Progenitor cell of endocrine pancreas (in vitro differentiated cells): Measurements from ENCODE around the gene C20orf204. TPM values are rescaled to one million over a fixed set of nuclear protein-coding genes. Genes with fewer than 3 reads are reported as not detected.
"Not testable (repeated sequence)": the region's sequence is repeated elsewhere in the genome, so short reads cannot be mapped to it uniquely, and the experiment has no call there.

Source experiments
- DNase-seq: peaks from one replicate; pipeline ENCODE4 v3.0.0; 2021; ENCODE audit warnings: low spot score; ENCODE audit not compliant: unreplicated experiment
- H3K27ac Mint-ChIP-seq: 2 replicates; pipeline ENCODE4 v1.8.0; 2021; ENCODE audit warnings: mild to moderate bottlenecking, moderate library complexity, mixed read lengths
- H3K27me3 Mint-ChIP-seq: 2 replicates; pipeline ENCODE4 v1.8.0; 2021; ENCODE audit warnings: mixed read lengths
- H3K36me3 Mint-ChIP-seq: 2 replicates; pipeline ENCODE4 v1.8.0; 2022; ENCODE audit warnings: mixed read lengths; ENCODE audit not compliant: insufficient read depth
- H3K4me1 Mint-ChIP-seq: 2 replicates; pipeline ENCODE4 v1.8.0; 2021; ENCODE audit warnings: low read depth, mixed read lengths
- H3K4me3 Mint-ChIP-seq: 2 replicates; pipeline ENCODE4 v1.8.0; 2021; ENCODE audit warnings: low read depth, mild to moderate bottlenecking, moderate library complexity, mixed read lengths
- H3K9me3 Mint-ChIP-seq: 2 replicates; pipeline ENCODE4 v1.8.0; 2021; ENCODE audit warnings: low read depth, mixed read lengths
- CTCF ChIP-seq: fragments of 200-600 bp; sonication (generic); IDR thresholded peaks from one replicate; pipeline ENCODE4 v1.5.0; 2021; ENCODE audit warnings: antibody characterized with exemption, mild to moderate bottlenecking; ENCODE audit not compliant: unreplicated experiment
- microRNA-seq: library from miRNA; unstranded; fragments of <30 nt; microRNA quantifications from one replicate; pipeline ENCODE4 v1.1.0, GENCODE V29; 2020; ENCODE audit warnings: borderline number of aligned reads; ENCODE audit not compliant: unreplicated experiment
- total RNA-seq: library from RNA; stranded (reverse); gene quantifications from 2 replicates; pipeline ENCODE4 v1.2.1, GENCODE V29; 2021

Gene C20orf204
- total RNA-seq, 1 donor from 2014 or later, result 3.3 TPM

- no peak overlapping the region for H3K27ac Mint-ChIP-seq
- peak overlapping the region; percentile 74 for H3K4me3 Mint-ChIP-seq
- H3K36me3 Mint-ChIP-seq, result no peaks in the 10 kb centered on the region
- H3K9me3 Mint-ChIP-seq, result no peaks in the 10 kb centered on the region
- H3K27me3 Mint-ChIP-seq, result peaks cover 68% of the 10 kb centered on the region
- no peak for TF ChIP-seq CTCF
- no peak for DNase-seq
- peaks cover 6% of the 10 kb centered on the region for H3K4me1 Mint-ChIP-seq
These were observed 48.7 kb downstream of the C20orf204 start for GRCh38 chr20:64084685-64085152.

DNA sequence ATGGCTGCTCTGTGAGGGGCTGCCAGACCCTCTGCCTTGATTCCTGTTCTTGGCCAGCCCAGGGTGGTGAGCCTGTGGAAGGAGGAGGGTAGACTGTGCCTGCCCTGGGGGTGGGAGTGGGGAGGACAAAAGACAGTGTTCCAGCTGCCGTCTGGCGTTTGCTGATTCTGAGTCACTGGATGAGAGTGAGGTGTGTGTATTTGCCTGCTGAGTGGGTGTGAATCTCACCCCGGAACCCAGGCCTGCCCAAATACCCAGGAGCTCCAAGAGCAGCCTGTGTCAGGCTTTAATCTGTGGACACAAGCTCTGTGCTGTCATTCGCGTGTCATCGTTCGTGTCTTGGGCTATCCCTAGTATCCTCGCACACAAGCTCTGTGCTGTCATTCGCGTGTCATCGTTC lies 50.8 kb downstream of the C20orf204 start:
- H3K9me3 Mint-ChIP-seq, result no peaks in the 10 kb centered on the region
- H3K36me3 Mint-ChIP-seq, result no peaks in the 10 kb centered on the region
- H3K4me1 Mint-ChIP-seq, result peaks cover 2% of the 10 kb centered on the region
- no peak for DNase-seq
- peaks cover 65% of the 10 kb centered on the region for H3K27me3 Mint-ChIP-seq
- H3K27ac Mint-ChIP-seq, result no peak overlapping the region
- no peak overlapping the region for H3K4me3 Mint-ChIP-seq
- no peak for TF ChIP-seq CTCF

DNA sequence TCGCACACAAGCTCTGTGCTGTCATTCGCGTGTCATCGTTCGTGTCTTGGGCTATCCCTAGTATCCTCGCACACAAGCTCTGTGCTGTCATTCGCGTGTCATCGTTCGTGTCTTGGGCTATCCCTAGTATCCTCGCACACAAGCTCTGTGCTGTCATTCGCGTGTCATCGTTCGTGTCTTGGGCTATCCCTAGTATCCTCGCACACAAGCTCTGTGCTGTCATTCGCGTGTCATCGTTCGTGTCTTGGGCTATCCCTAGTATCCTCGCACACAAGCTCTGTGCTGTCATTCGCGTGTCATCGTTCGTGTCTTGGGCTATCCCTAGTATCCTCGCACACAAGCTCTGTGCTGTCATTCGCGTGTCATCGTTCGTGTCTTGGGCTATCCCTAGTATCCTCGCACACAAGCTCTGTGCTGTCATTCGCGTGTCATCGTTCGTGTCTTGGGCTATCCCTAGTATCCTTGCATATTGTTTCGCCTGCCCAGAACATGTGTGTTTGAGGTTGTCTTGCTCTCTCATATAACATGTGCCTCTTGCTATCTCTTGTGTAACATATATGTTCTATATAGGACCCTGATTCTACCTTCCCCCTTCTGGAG lies 51.3 kb downstream of the C20orf204 start:
- not testable (repeated sequence) for DNase-seq, H3K4me3 Mint-ChIP-seq, H3K27ac Mint-ChIP-seq, H3K4me1 Mint-ChIP-seq, H3K9me3 Mint-ChIP-seq, H3K36me3 Mint-ChIP-seq
- H3K27me3 Mint-ChIP-seq, result peaks cover 63% of the 10 kb centered on the region

DNA sequence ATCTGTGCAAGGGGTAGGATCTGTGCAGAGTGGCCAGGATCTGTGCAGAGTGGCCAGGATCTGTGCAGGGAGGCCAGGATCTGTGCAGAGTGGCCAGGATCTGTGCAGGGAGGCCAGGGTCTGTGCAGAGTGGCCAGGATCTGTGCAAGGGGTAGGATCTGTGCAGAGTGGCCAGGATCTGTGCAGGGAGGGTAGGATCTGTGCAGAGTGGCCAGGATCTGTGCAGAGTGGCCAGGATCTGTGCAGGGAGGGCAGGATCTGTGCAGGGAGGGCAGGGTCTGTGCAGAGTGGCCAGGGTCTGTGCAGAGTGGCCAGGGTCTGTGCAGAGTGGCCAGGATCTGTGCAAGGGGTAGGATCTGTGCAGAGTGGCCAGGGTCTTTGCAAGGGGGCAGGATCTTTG lies 52.6 kb downstream of the C20orf204 start:
- H3K4me3 Mint-ChIP-seq, DNase-seq, H3K9me3 Mint-ChIP-seq, H3K4me1 Mint-ChIP-seq, H3K36me3 Mint-ChIP-seq, H3K27ac Mint-ChIP-seq: not testable (repeated sequence)
- H3K27me3 Mint-ChIP-seq, result peaks cover 58% of the 10 kb centered on the region

Small RNA genes lying within 50 kb of the gene (microRNA-seq; reads per million reads assigned to microRNA genes)
- not detected for gene MIR6813

Other genes with a start within 250 kb of the C20orf204 start
- gene ZBTB46, start 204.9 kb upstream of the C20orf204 start, total RNA-seq, result 31.2 and 32.2 TPM in 2 replicates
- gene ABHD16B, start 174.7 kb upstream of the C20orf204 start, total RNA-seq, result not detected in 2 replicates
- 85.0 and 88.1 TPM in 2 replicates for gene TPD52L2, start 170.9 kb upstream of the C20orf204 start, total RNA-seq
- 41.8 and 42.3 TPM in 2 replicates for gene DNAJC5, start 141.1 kb upstream of the C20orf204 start, total RNA-seq
- 78.9 and 79.2 TPM in 2 replicates for gene UCKL1, start 79.8 kb upstream of the C20orf204 start, total RNA-seq
- 49.4 and 50.5 TPM in 2 replicates for gene ZNF512B, start 66.3 kb upstream of the C20orf204 start, total RNA-seq
- 12.8 and 14.0 TPM in 2 replicates for gene SAMD10, start 56.5 kb upstream of the C20orf204 start, total RNA-seq
- 74.7 and 76.4 TPM in 2 replicates for gene PRPF6, start 55.0 kb upstream of the C20orf204 start, total RNA-seq
- not detected in 2 replicates for gene SOX18, start 13.5 kb downstream of the C20orf204 start, total RNA-seq
- 86.7 and 92.7 TPM in 2 replicates for gene TCEA2, start 27.0 kb downstream of the C20orf204 start, total RNA-seq
- gene RGS19, start 43.3 kb downstream of the C20orf204 start, total RNA-seq, result 6.5 and 7.6 TPM in 2 replicates
- gene OPRL1, start 43.9 kb downstream of the C20orf204 start, total RNA-seq, result 1.5 TPM in 2 replicates
- not detected in 2 replicates for gene LKAAEAR1, start 48.2 kb downstream of the C20orf204 start, total RNA-seq
- gene NPBWR2, start 71.4 kb downstream of the C20orf204 start, total RNA-seq, result not detected in 2 replicates
- 1.9 and 2.3 TPM in 2 replicates for gene MYT1, start 128.3 kb downstream of the C20orf204 start, total RNA-seq
- gene PCMTD2, start 219.6 kb downstream of the C20orf204 start, total RNA-seq, result 102 and 106 TPM in 2 replicates